Measurements from ENCODE around the gene DAPK1.

GRCh38 chr9:87629104-87629503 is 131.4 kb downstream of the DAPK1 start:
- TF ChIP-seq CTCF (IDR thresholded peaks at IDR 0.05 in 2 of 3, conservative IDR thresholded peaks at IDR 0.05 in 1 of 3; ENCODE audit: control insufficient read depth in 2 of 3, extremely low read depth in 1 of 3, insufficient read depth in 1 of 3, low read depth in 3 of 3, low read length in 3 of 3) (no peak), HDGF (IDR thresholded peaks at IDR 0.05) (no peak), POLR2AphosphoS5 (IDR thresholded peaks at IDR 0.05; ENCODE audit: low read length) (no peak), ZBTB40 (IDR thresholded peaks at IDR 0.05; ENCODE audit: borderline replicate concordance) (no peak), EP300 (IDR thresholded peaks at IDR 0.05; ENCODE audit: borderline replicate concordance in 1 of 2, control insufficient read depth in 1 of 2, low read depth in 2 of 2, low read length in 2 of 2) (no peak), FOXM1 (IDR thresholded peaks at IDR 0.05; ENCODE audit: low read depth, low read length) (no peak), POLR2A (IDR thresholded peaks at IDR 0.05; ENCODE audit: low read depth, low read length) (no peak), NR2C2 (IDR thresholded peaks at IDR 0.05; ENCODE audit: borderline replicate concordance, control insufficient read depth, insufficient read length, low read depth) (no peak), ATF2 (IDR thresholded peaks at IDR 0.05; ENCODE audit: low read length) (no peak), RCOR1 (conservative IDR thresholded peaks at IDR 0.05; ENCODE audit: low read depth, low read length) (no peak), CEBPB (IDR thresholded peaks at IDR 0.05; ENCODE audit: borderline replicate concordance in 1 of 2, low read depth in 2 of 2, low read length in 2 of 2) (no peak), HDAC2 (IDR thresholded peaks at IDR 0.05) (no peak)
